Stimulated activated CD8-positive, alpha-beta memory T cell treated with anti-CD3 and anti-CD28 coated beads, Interleukin-12 subunit alpha, Interleukin-12 subunit beta, amount 100 ng/mL, for 1 hour (primary cell): ENCODE results near the gene VAV3.
"Not testable (repeated sequence)": the region's sequence is repeated elsewhere in the genome, so short reads cannot be mapped to it uniquely, and the experiment has no call there.

ENCODE experiments used
- DNase-seq: peaks from one replicate; pipeline ENCODE4 v3.0.0-alpha.2; 2020; ENCODE audit warnings: low read depth

The VAV3 gene

GRCh38 chr1:107733401-107733800 is 231.6 kb downstream of the VAV3 start:
- not testable (repeated sequence) for DNase-seq

GRCh38 chr1:107727866-107728265 is 237.1 kb downstream of the VAV3 start:
- DNase-seq = no peak

GRCh38 chr1:107726860-107727259 is 238.1 kb downstream of the VAV3 start:
- DNase-seq = no peak

DNA sequence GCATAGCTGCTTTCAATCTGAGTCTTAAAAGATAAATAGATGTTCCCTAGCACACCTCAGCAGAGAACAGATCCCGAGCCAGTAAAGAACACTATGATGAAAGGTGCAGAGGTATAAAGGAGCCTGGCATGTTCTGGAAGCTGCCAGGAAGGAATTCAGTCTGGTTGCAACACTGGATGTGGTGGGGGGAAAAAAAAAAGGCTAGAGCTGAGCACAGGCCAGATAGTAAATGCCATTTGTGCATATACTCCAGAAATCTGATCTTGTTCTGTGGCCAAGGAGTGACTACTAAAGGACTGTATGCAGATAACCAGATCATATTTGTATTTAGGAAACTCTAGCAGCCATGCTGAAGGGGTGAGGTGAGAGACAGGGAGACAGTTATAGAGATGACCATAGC is 240.3 kb downstream of the VAV3 start:
- DNase-seq = no peak

- DNase-seq = not testable (repeated sequence)
Measured at GRCh38 chr1:107720210-107720609, 244.8 kb downstream of the VAV3 start.

- no peak for DNase-seq
Measured at GRCh38 chr1:107710005-107710404, 255.0 kb downstream of the VAV3 start.

- no peak for DNase-seq
Measured at GRCh38 chr1:107707111-107707510, 257.9 kb downstream of the VAV3 start.

DNA sequence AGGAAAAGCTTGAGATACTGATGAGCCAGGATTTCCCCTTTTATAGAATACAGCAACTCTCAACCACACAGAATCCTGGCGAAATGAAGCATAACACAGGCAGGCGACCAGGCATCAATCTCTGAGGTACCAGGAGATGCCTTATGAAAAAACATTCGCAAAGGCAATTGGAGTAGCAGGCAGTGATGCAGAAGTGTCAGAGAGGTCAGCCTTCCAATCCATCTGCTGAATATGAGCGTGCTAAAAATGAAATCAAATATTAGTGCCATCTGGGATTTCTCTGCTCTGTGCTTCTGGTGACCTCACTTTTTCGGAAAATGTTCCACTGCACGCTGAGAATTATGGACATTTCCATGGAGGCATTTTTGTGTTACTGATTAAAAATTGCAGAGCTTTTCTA is 258.8 kb downstream of the VAV3 start:
- no peak for DNase-seq

DNA sequence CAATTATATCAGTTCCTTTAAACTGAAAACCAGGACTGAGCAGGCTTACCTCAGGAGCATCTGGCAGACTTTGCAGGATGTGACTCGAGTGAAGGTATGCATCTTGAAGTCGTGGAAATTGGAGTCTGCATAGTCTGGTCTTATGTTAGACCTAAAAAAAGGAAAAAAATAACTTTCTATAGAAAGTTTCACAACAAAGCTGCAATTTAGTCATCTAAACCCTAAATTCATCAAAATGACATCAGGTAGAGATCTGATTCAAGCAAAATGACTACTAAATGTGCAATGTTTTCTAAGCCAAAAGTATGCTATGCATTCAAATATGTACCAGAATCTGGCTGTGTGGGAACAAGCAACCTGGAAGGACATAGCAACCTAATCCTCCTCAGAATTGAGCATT is 260.1 kb downstream of the VAV3 start:
- DNase-seq = no peak

GRCh38 chr1:107702946-107703571 is 261.9 kb downstream of the VAV3 start:
- DNase-seq = no peak

DNA sequence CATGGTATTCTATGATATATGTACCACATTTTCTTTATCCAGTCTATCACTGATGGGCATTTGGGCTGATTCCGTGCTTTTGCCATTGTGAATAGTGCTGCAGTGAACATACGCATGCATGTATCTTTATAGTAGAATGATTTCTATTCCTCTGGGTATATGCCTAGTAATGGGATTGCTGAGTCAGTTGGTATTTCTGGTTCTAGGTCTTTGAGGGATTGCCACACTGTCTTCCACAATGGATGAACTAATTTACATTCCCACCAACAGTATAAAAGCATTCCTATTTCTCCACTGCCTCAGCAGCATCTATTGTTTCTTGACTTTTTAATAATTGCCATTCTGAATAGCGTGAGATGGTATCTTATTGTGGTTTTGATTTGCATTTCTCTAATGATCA is 264.3 kb downstream of the VAV3 start:
- not testable (repeated sequence) for DNase-seq

- DNase-seq = no peak
Measured at GRCh38 chr1:107698161-107698560, 266.8 kb downstream of the VAV3 start.

DNA sequence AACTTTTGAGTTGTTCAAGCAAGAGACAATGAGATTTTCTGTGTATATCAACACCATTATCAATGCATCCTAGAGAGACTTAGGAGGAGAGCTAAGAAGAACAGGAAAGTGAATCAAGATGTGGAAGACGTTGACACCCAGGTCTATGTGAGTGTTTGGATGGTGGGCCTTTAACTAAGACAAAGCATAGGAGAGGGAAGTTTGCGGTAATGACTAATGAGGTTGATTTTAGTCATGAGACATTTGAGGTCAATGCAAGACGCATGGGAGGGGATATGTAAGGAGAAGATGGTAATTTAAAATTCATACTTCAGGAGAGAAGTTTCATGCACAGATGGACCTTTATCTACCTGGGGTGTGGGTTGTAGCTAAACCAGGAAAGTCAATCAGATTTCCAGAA is 269.6 kb downstream of the VAV3 start:
- no peak for DNase-seq

- DNase-seq = no peak
Measured at GRCh38 chr1:107692580-107693345, 272.2 kb downstream of the VAV3 start.

DNA sequence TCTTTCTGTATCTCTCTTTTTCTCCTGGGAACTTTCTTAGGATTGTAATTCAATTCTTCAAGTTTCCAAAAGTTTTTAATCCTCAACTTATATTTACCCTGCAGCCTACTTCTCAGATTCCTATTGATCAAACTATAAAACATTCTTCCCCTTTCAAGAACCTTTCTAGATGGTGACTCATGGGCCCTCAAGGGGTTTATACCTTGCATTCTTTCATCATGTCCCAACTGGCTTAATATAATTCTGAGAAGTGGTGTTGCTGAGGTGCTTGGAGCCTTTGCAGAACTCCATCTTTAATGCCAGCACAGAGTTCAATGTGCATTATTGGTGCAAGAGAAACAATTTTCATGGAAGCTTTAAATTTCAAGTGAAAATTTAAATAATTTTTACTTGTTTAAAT is 273.4 kb downstream of the VAV3 start:
- DNase-seq = no peak

DNA sequence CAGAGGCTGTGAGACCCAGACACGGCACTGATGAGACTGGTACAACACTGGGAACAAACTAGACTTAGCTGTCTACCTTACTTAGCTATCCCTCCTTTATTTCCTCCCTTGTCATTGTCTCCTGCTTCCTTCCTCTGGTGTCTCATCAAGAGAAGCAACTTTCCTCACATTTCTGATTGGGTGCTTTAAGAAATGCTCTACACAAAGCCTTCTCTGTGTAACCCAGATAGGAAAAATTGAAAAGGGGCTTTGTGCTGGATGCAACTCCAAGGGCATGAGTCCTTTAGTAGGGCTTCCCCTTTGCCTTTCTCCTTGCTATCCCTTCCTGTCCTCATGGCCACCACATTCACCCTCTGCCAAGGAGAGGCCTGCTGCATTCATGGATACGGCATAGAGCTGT is 274.5 kb downstream of the VAV3 start:
- DNase-seq = no peak

GRCh38 chr1:107689733-107690132 is 275.2 kb downstream of the VAV3 start:
- DNase-seq = no peak

DNA sequence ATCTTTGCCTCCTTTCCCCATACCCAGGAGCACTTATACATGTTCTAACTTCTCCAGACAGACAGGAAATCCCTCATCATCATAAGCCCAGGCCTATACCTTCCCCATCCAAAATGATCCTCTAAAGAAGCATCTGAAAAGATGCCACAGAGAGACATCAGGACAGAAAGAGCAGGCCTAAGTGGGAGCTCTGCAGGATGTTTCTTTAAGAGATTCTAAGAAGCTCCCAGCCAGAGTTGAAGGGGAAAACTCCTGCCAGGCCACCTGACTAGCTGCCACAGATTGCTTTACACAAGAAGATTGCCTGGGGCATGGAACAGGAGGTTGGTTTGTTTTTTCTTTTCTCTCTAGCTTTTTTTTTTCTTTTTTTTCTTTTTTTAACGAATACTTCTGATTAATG is 275.8 kb downstream of the VAV3 start:
- DNase-seq = no peak

- no peak for DNase-seq
Measured at GRCh38 chr1:107687849-107688753, 276.9 kb downstream of the VAV3 start.

- DNase-seq = no peak
Measured at GRCh38 chr1:107683683-107684082, 281.3 kb downstream of the VAV3 start.

GRCh38 chr1:107683191-107683657 is 281.8 kb downstream of the VAV3 start:
- DNase-seq = no peak

DNA sequence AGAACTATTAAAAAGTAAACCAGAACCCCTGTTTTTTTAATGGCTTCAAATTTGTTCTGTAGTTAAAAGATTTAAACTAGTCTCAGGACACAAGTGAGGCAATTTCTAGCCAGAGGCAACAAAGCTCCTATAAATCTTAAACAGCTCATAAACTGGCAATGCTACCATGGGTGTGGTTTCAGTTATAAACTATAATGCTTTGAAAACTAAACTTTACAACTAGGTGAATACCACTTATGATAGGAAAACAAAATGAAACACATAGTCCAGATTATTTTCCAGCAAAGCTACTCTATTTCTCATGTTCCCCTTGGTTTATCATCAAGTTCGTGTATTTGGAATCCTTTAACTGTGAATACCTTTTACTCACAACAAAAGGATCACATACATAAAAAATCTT is 282.5 kb downstream of the VAV3 start:
- no peak for DNase-seq

DNA sequence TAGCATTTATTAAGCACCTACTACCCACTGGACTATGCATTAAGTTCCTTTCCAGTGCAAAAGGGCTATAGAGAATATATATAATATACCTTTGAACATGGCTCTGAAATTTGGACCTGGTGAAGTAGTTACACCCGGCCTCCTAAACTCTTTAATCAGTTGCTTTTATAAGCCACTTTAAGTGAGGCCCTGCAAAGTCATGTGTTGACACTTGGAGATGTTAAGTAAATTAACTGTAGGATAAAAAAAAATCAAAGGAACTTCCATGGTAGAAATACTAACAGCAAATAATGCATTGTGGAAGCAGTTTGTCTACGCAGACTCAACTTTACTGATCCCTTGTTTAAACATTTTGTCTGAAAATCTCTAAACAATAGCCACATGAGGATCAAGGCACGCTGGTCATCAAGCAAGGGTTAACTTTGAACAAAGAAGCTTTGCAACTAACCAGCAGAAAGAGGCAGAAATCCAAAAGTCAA is 283.9 kb downstream of the VAV3 start:
- no peak for DNase-seq
